IMR-90 (cell line): Measurements from ENCODE around the gene PI4K2B. TPM values are rescaled to one million over a fixed set of nuclear protein-coding genes. Genes with fewer than 3 reads are reported as not detected.
"Not testable (repeated sequence)": the region's sequence is repeated elsewhere in the genome, so short reads cannot be mapped to it uniquely, and the experiment has no call there.

Source experiments
- ATAC-seq: fragments of 200-7000 bp; cut with Tn5 transposase; 2 replicates; pipeline ENCODE4 v1.9.1; 2020; ENCODE audit warnings: low read depth, mild to moderate bottlenecking, moderate library complexity
- BruUV-seq: library from RNA; stranded (reverse); fragments of 400-500 nt; replicated peaks from 2 replicates; lab custom pipeline; 2021; lab: Mats Ljungman, UMichigan
- CTCF ChIA-PET: fragments of 300-600 bp; formaldehyde crosslinking; extraction: SDS; loops from one replicate; lab custom pipeline; 2021; ENCODE audit warnings: antibody characterized with exemption; lab: Yijun Ruan, JAX
- POLR2A ChIA-PET: fragments of 300-600 bp; sonication (Branson Sonifier 250); formaldehyde crosslinking; loops from one replicate; lab custom pipeline; 2022; ENCODE audit warnings: antibody characterized with exemption; ENCODE audit not compliant: unreplicated experiment; lab: Charles Lee
- DNase-seq: peaks from one replicate; pipeline ENCODE4 v3.0.0; 2013
- H2AFZ ChIP-seq: replicated peaks from 2 replicates; pipeline ENCODE3; 2013; ENCODE audit warnings: low read length, mild to moderate bottlenecking; ENCODE audit not compliant: poor library complexity
- H2AK5ac ChIP-seq: 2 replicates; pipeline ENCODE4 v1.6.1; 2013; ENCODE audit warnings: low read depth, low read length, inconsistent platforms
- H2AK9ac ChIP-seq: replicated peaks from 2 replicates; pipeline ENCODE3; 2013; ENCODE audit warnings: mild to moderate bottlenecking, low read depth, low read length, moderate library complexity; ENCODE audit not compliant: poor library complexity
- H2BK120ac ChIP-seq: 2 replicates; pipeline ENCODE4 v1.6.1; 2013; ENCODE audit warnings: low read depth, low read length, inconsistent platforms
- H2BK15ac ChIP-seq: 3 replicates; pipeline ENCODE4 v1.6.1; 2013; ENCODE audit warnings: low read depth, low read length, inconsistent platforms
- H2BK20ac ChIP-seq: 2 replicates; pipeline ENCODE4 v1.6.1; 2013; ENCODE audit warnings: low read depth, mild to moderate bottlenecking, inconsistent platforms, low read length, moderate library complexity
- H2BK5ac ChIP-seq: 2 replicates; pipeline ENCODE4 v1.6.1; 2013; ENCODE audit warnings: mild to moderate bottlenecking, low read depth, low read length, inconsistent platforms; ENCODE audit not compliant: poor library complexity, severe bottlenecking
- H3K14ac ChIP-seq: replicated peaks from 2 replicates; pipeline ENCODE4 v1.6.1; 2013; ENCODE audit warnings: low read depth, low read length, inconsistent platforms
- H3K18ac ChIP-seq: 2 replicates; pipeline ENCODE4 v1.6.1; 2013; ENCODE audit warnings: low read depth, low read length, control low read depth
- H3K23ac ChIP-seq: 2 replicates; pipeline ENCODE4 v1.6.1; 2013; ENCODE audit warnings: low read depth, low read length, inconsistent platforms
- H3K27ac ChIP-seq: 2 replicates; pipeline ENCODE4 v1.5.1; 2013; ENCODE audit warnings: mild to moderate bottlenecking, control low read depth, low read length; ENCODE audit not compliant: insufficient read depth
- H3K27me3 ChIP-seq: 2 replicates; pipeline ENCODE4 v1.6.1; 2013; ENCODE audit warnings: low read length; ENCODE audit not compliant: control insufficient read depth, insufficient read depth
- H3K36me3 ChIP-seq: 2 replicates; pipeline ENCODE4 v1.6.1; 2013; ENCODE audit warnings: low read length, mixed read lengths; ENCODE audit not compliant: control insufficient read depth, insufficient read depth
- H3K4ac ChIP-seq: 2 replicates; pipeline ENCODE4 v1.6.1; 2013; ENCODE audit warnings: low read depth, low read length, inconsistent platforms
- H3K4me1 ChIP-seq: 2 replicates; pipeline ENCODE4 v1.6.1; 2013; ENCODE audit warnings: low read length, mixed read lengths; ENCODE audit not compliant: control insufficient read depth, insufficient read depth
- H3K4me2 ChIP-seq: 2 replicates; pipeline ENCODE4 v1.6.1; 2013; ENCODE audit warnings: low read depth, mild to moderate bottlenecking, control low read depth, low read length, moderate library complexity
- H3K4me3 ChIP-seq: 2 replicates; pipeline ENCODE4 v1.5.1; 2013; ENCODE audit warnings: low read depth, mild to moderate bottlenecking, control low read depth, low read length, moderate library complexity; ENCODE audit not compliant: insufficient read depth
- H3K56ac ChIP-seq: 2 replicates; pipeline ENCODE4 v1.6.1; 2013; ENCODE audit warnings: low read length, inconsistent platforms; ENCODE audit not compliant: insufficient read depth; ENCODE audit errors: extremely low read depth
- H3K79me1 ChIP-seq, 2 experiments: 2 replicates each; pipeline ENCODE4 v1.6.1; 2013; ENCODE audit warnings: low read length in 2 of 2, inconsistent platforms in 1 of 2, low read depth in 1 of 2
- H3K9ac ChIP-seq: 2 replicates; pipeline ENCODE4 v1.6.1; 2013; ENCODE audit warnings: low read depth, low read length, control low read depth
- H3K9me1 ChIP-seq: 2 replicates; pipeline ENCODE4 v1.6.1; 2013; ENCODE audit warnings: low read length, inconsistent platforms; ENCODE audit not compliant: insufficient read depth
- H3K9me3 ChIP-seq: 2 replicates; pipeline ENCODE4 v1.6.1; 2013; ENCODE audit warnings: low read length; ENCODE audit not compliant: control insufficient read depth, insufficient read depth
- H4K20me1 ChIP-seq: 2 replicates; pipeline ENCODE4 v1.6.1; 2013; ENCODE audit warnings: low read length, inconsistent platforms; ENCODE audit not compliant: insufficient read depth
- H4K5ac ChIP-seq: 2 replicates; pipeline ENCODE4 v1.6.1; 2013; ENCODE audit warnings: mild to moderate bottlenecking, low read depth, low read length, control low read depth
- H4K8ac ChIP-seq, 2 experiments: 2 replicates each; pipeline ENCODE4 v1.6.1; 2013; ENCODE audit warnings: low read depth in 2 of 2, low read length in 2 of 2, control low read depth in 1 of 2, inconsistent platforms in 1 of 2
- H4K91ac ChIP-seq: 2 replicates; pipeline ENCODE4 v1.6.1; 2013; ENCODE audit warnings: low read depth, low read length, inconsistent platforms; ENCODE audit not compliant: insufficient read depth
- WGBS, 2 experiments: methylation state at CpG; one replicate each; pipeline versions ENCODE4 v1.1.5 to v1.1.7; 2013; ENCODE audit warnings: missing lambda C conversion rate in 2 of 2; ENCODE audit not compliant: insufficient read length in 1 of 2; ENCODE audit errors: extremely low coverage in 2 of 2; 5-methylcytosine and 5-hydroxymethylcytosine counted together
- dilution Hi-C: fragments of 300-500 bp; cut with HindIII; formaldehyde crosslinking; loops from one replicate; pipeline ENCODE4 v1.14.3; 2018; ENCODE audit warnings: low sequenced_read_pairs; ENCODE audit not compliant: unreplicated experiment
- in situ Hi-C: fragments of 300-500 bp; cut with MboI; formaldehyde crosslinking; loops from 3 replicates; pipeline ENCODE4 v1.14.3; 2019; ENCODE audit warnings: low sequenced_read_pairs, inconsistent platforms, mixed read lengths
- intact Hi-C: fragments of 100-400 bp; cut with micrococcal nuclease; formaldehyde crosslinking; loops from 2 replicates; pipeline ENCODE4 v1.10.0; 2022
- microRNA-seq, 2 experiments: library from miRNA; stranded (forward) in 1 of 2; unstranded in 1 of 2; fragments of 10-50 nt in 1 of 2; fragments of <30 nt in 1 of 2; gene quantifications in 1 of 2; microRNA quantifications in 1 of 2; one replicate each; pipeline versions ENCODE3 to v1.1.0; 2013 to 2020; ENCODE audit not compliant: insufficient read depth in 1 of 2, insufficient read length in 1 of 2, unreplicated experiment in 1 of 2
- polyA plus RNA-seq, 3 experiments: library from polyadenylated mRNA; depleted of rRNA; stranded (reverse); fragments of >200 nt; gene quantifications; 2 replicates each; pipeline ENCODE4 v1.2.3, GENCODE V29; 2012; ENCODE audit warnings: low replicate concordance in 1 of 3
- small RNA-seq, 5 experiments: library from RNA; depleted of rRNA; stranded (forward); fragments of <200 nt; gene quantifications; one replicate each; pipeline ENCODE3, GENCODE V24; 2012
- total RNA-seq: library from RNA; depleted of rRNA; stranded (reverse); fragments of >200 nt; gene quantifications from 2 replicates; pipeline ENCODE4 v1.2.3, GENCODE V29; 2012; rRNA removed

The PI4K2B gene
- total and polyA plus RNA-seq, 2 of the 4 experiments (the other 2 are of a cell fraction) = 6.5 to 7.6 TPM

DNA sequence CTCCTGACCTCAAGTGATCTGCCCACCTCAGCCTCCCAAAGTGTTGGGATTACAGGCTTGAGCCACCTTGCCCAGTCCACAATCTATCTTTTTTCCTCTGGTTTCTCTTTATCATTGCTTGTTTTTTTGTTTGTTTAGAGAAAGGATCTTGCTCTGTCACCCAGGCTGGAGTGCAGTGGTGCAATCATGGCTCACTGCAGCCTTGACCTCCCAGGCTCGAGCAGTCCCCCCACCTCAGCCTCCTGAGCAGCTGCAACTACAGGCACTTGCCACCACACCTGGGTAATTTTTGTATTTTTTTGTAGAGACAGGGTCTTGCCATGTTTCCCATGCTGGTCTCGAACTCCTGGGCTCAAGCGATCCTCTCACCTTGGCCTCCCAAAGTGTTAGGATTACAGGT lies 94.6 kb downstream of the PI4K2B start:
- H3K4ac ChIP-seq, H2AFZ ChIP-seq, in situ Hi-C loops, H2BK20ac ChIP-seq, H4K20me1 ChIP-seq, H3K9me3 ChIP-seq, H3K23ac ChIP-seq, H3K4me2 ChIP-seq, H4K5ac ChIP-seq, H2AK9ac ChIP-seq, DNase-seq, intact Hi-C loops, H3K4me1 ChIP-seq, H2AK5ac ChIP-seq, H4K91ac ChIP-seq, BruUV-seq, H3K18ac ChIP-seq, H3K27ac ChIP-seq, H3K9me1 ChIP-seq, H3K9ac ChIP-seq, H3K56ac ChIP-seq, H2BK15ac ChIP-seq, H3K36me3 ChIP-seq, H2BK5ac ChIP-seq, H3K14ac ChIP-seq, POLR2A ChIA-PET, H2BK120ac ChIP-seq, dilution Hi-C loops, ATAC-seq, CTCF ChIA-PET, H3K27me3 ChIP-seq, H4K8ac ChIP-seq, H3K4me3 ChIP-seq: not testable (repeated sequence)
- 100% methylated on average over 2 of the region's 3 CpGs; no CpG with 5 or more reads in 1 of the 2 experiments for WGBS, 2 experiments
- peaks cover 8 to 14% of the 10 kb centered on the region in 2 experiments for H3K79me1 ChIP-seq

Small RNAs within 50 kb of the gene (microRNA-seq; reads per million reads assigned to microRNA genes)
- gene RF00004 (ENCODE audit: insufficient read depth, insufficient read length) = not detected

Small RNAs within 50 kb of the gene (small RNA-seq; reads per million reads assigned to genes)
- 0 to 0.04 (median 0) reads per million in 5 experiments for gene RF00004

Other genes starting within 250 kb of the PI4K2B start
- not detected in 2 replicates for gene LGI2, start 203.1 kb upstream of the PI4K2B start, total RNA-seq
- gene LGI2, start 203.1 kb upstream of the PI4K2B start, polyA plus RNA-seq (2012; rRNA removed) = not detected in 2 replicates
- gene SEPSECS, start 73.6 kb upstream of the PI4K2B start, total RNA-seq = 5.0 and 6.7 TPM in 2 replicates
- gene SEPSECS, start 73.6 kb upstream of the PI4K2B start, polyA plus RNA-seq (2012; rRNA removed) = 1.2 and 1.7 TPM in 2 replicates
- 8.1 and 11.7 TPM in 2 replicates for gene ZCCHC4, start 78.7 kb downstream of the PI4K2B start, total RNA-seq
- gene ZCCHC4, start 78.7 kb downstream of the PI4K2B start, polyA plus RNA-seq (2012; rRNA removed) = 6.2 and 7.9 TPM in 2 replicates
- gene ANAPC4, start 143.2 kb downstream of the PI4K2B start, total RNA-seq = 18.3 and 23.3 TPM in 2 replicates
- 9.6 and 12.4 TPM in 2 replicates for gene ANAPC4, start 143.2 kb downstream of the PI4K2B start, polyA plus RNA-seq (2012; rRNA removed)